ENCODE results near the gene PREX1. TPM values are rescaled to one million over a fixed set of nuclear protein-coding genes. Genes with fewer than 3 reads are reported as not detected.

The PREX1 gene
- polyA plus RNA-seq, 1 donor (not counting 4 experiments of a cell fraction or from before 2014, with no cell fraction given) = 0.22 TPM

DNA sequence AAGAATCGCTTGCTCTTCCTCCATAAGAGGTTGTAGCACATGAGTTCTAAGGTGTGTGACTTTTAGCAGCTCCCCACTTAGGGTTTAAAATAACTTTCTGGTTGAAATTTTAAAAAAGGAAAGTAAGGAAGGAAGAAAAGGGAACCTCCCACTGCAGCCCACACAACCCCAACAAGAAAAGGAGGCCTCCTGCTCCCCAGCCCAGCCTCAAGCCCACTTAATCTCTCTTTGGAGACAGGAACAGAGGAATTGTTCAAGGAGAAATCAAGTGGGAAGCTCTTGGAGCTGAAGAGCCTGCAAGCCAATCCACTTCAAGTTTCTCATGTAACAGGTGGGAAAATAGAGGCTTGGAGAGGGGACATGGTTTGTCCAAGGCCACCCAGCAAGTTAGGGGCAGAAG lies 39.1 kb upstream of the PREX1 start:
- H3K4me3 ChIP-seq (ENCODE audit: control insufficient read depth in 2 of 3, extremely low read depth in 1 of 3, insufficient read depth in 2 of 3, low read depth in 1 of 3, low read length in 3 of 3) = no peak overlapping the region
- H3K9me3 ChIP-seq (ENCODE audit: control insufficient read depth, low read depth, low read length) = no peaks in the 10 kb centered on the region
- dilution Hi-C loops (cut with MboI; ENCODE audit: extremely low pct_ligation_motif_present, low sequenced_read_pairs) = no loop called here
- H3K9me1 ChIP-seq (ENCODE audit: control insufficient read depth, extremely low read depth, insufficient read depth, low read length) = no peaks in the 10 kb centered on the region
- no peaks in the 10 kb centered on the region for H4K20me1 ChIP-seq (ENCODE audit: control insufficient read depth, extremely low read depth, insufficient read depth, low read length)
- DNase-seq (ENCODE audit: low read depth, low spot score) (no peak), FAIRE-seq (no peak)
- no peaks in the 10 kb centered on the region for H3K36me3 ChIP-seq (ENCODE audit: control insufficient read depth in 2 of 2, extremely low read depth in 1 of 2, insufficient read depth in 2 of 2, low read length in 2 of 2)
- H2AFZ ChIP-seq (ENCODE audit: control insufficient read depth, low read length) = no peak overlapping the region
- H3K27me3 ChIP-seq (ENCODE audit: control insufficient read depth, extremely low read depth, insufficient read depth, low read length) = peaks cover 4% of the 10 kb centered on the region
- no peak overlapping the region for H3K27ac ChIP-seq (ENCODE audit: control insufficient read depth, insufficient read depth, low read length)
- no peaks in the 10 kb centered on the region for H3K4me1 ChIP-seq (ENCODE audit: control insufficient read depth, extremely low read depth, insufficient read depth, low read length)
- H3K4me2 ChIP-seq (ENCODE audit: control insufficient read depth, extremely low read depth, insufficient read depth, low read depth, low read length) = no peak overlapping the region
- TF ChIP-seq, protein P1, sequence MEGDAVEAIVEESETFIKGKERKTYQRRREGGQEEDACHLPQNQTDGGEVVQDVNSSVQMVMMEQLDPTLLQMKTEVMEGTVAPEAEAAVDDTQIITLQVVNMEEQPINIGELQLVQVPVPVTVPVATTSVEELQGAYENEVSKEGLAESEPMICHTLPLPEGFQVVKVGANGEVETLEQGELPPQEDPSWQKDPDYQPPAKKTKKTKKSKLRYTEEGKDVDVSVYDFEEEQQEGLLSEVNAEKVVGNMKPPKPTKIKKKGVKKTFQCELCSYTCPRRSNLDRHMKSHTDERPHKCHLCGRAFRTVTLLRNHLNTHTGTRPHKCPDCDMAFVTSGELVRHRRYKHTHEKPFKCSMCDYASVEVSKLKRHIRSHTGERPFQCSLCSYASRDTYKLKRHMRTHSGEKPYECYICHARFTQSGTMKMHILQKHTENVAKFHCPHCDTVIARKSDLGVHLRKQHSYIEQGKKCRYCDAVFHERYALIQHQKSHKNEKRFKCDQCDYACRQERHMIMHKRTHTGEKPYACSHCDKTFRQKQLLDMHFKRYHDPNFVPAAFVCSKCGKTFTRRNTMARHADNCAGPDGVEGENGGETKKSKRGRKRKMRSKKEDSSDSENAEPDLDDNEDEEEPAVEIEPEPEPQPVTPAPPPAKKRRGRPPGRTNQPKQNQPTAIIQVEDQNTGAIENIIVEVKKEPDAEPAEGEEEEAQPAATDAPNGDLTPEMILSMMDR (optimal IDR thresholded peaks at IDR 0.05 in 1 of 3, IDR thresholded peaks at IDR 0.05 in 1 of 3, conservative IDR thresholded peaks at IDR 0.05 in 1 of 3; ENCODE audit: extremely low read depth in 1 of 3, insufficient read depth in 2 of 3, low read length in 3 of 3) = no peak
- no peak for TF ChIP-seq EZH2 (IDR thresholded peaks at IDR 0.05; ENCODE audit: low read length)
- no peak overlapping the region for H3K9ac ChIP-seq (ENCODE audit: control insufficient read depth, extremely low read depth, insufficient read depth, low read length)
- no peaks in the 10 kb centered on the region for H3K79me2 ChIP-seq (ENCODE audit: control insufficient read depth, insufficient read depth, low read length)

DNA sequence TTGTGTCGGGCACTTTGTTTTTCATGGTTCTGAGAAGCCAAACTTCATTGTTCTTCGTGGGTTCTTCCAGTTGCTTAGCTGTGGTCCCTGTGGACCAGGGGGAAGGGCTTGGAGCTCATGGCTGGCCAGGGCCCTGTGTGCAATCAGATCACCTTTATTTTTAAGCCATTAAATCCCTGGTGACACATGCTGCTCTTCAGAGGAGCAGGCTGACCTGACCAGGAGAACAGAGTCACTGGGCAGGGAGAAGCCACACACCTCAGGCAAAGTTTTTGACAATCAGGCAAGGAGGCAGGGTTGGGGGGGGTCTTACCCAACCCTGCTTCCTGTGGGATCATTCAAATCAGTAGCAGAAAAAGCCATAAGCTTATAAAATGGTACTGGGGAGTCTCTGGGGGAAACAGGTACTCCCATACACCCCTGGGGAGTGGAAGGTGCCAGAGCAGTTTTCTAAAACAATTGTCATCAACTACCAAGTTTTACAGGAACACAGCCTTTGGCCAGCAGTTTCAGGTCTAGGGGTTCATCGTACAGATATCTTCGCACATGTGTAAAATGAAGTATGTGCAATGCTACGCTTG lies 37.0 kb upstream of the PREX1 start:
- Histone ChIP-seq H3K9me3 (ENCODE audit: control insufficient read depth, low read depth, low read length) (no peaks in the 10 kb centered on the region), H3K4me1 (ENCODE audit: control insufficient read depth, extremely low read depth, insufficient read depth, low read length) (no peaks in the 10 kb centered on the region), H3K9me1 (ENCODE audit: control insufficient read depth, extremely low read depth, insufficient read depth, low read length) (no peaks in the 10 kb centered on the region), H3K4me3 (ENCODE audit: control insufficient read depth in 2 of 3, extremely low read depth in 1 of 3, insufficient read depth in 2 of 3, low read depth in 1 of 3, low read length in 3 of 3) (no peak overlapping the region), H3K79me2 (ENCODE audit: control insufficient read depth, insufficient read depth, low read length) (no peaks in the 10 kb centered on the region), H3K27ac (ENCODE audit: control insufficient read depth, insufficient read depth, low read length) (no peak overlapping the region), H3K9ac (ENCODE audit: control insufficient read depth, extremely low read depth, insufficient read depth, low read length) (no peak overlapping the region), H4K20me1 (ENCODE audit: control insufficient read depth, extremely low read depth, insufficient read depth, low read length) (no peaks in the 10 kb centered on the region), H2AFZ (ENCODE audit: control insufficient read depth, low read length) (no peak overlapping the region), H3K36me3 (ENCODE audit: control insufficient read depth in 2 of 2, extremely low read depth in 1 of 2, insufficient read depth in 2 of 2, low read length in 2 of 2) (no peaks in the 10 kb centered on the region), H3K27me3 (ENCODE audit: control insufficient read depth, extremely low read depth, insufficient read depth, low read length) (peaks cover 4% of the 10 kb centered on the region), H3K4me2 (ENCODE audit: control insufficient read depth, extremely low read depth, insufficient read depth, low read depth, low read length) (no peak overlapping the region)
- no peak for FAIRE-seq
- DNase-seq (ENCODE audit: low read depth, low spot score) = no peak
- TF ChIP-seq, protein P1 (optimal IDR thresholded peaks at IDR 0.05 in 1 of 3, IDR thresholded peaks at IDR 0.05 in 1 of 3, conservative IDR thresholded peaks at IDR 0.05 in 1 of 3; ENCODE audit: extremely low read depth in 1 of 3, insufficient read depth in 2 of 3, low read length in 3 of 3) = no peak
- TF ChIP-seq EZH2 (IDR thresholded peaks at IDR 0.05; ENCODE audit: low read length) = no peak
- dilution Hi-C loops (cut with MboI; ENCODE audit: extremely low pct_ligation_motif_present, low sequenced_read_pairs) = no loop called here
